CD14-positive monocyte (primary cell): Measurements from ENCODE around the gene MLXIP. TPM values are rescaled to one million over a fixed set of nuclear protein-coding genes. Genes with fewer than 3 reads are reported as not detected.

Experiments
- DNase-seq, 3 donors: peaks; one replicate each; pipeline ENCODE4 v3.0.0-alpha.2; 2011 to 2022
- H2AFZ ChIP-seq: 2 replicates; pipeline ENCODE4 v1.6.0; 2012; ENCODE audit warnings: mild to moderate bottlenecking, low read depth, low read length, inconsistent platforms; ENCODE audit not compliant: insufficient read depth, poor library complexity, severe bottlenecking
- H3K27ac ChIP-seq, 2 donors: 1 replicate in 1 of 2; 2 replicates in 1 of 2; pipeline ENCODE4 v1.5.1; 2012 to 2013; ENCODE audit warnings: low read length in 2 of 2, control low read depth in 1 of 2, inconsistent platforms in 1 of 2, low read depth in 1 of 2, mild to moderate bottlenecking in 1 of 2
- H3K27me3 ChIP-seq, 2 donors: one replicate each; pipeline versions ENCODE4 v1.6.0 to v1.6.1; 2011 to 2013; ENCODE audit warnings: low read length in 2 of 2; ENCODE audit not compliant: control insufficient read depth in 2 of 2, insufficient read depth in 2 of 2
- H3K36me3 ChIP-seq, 2 donors: replicated peaks in 1 of 2; 1 replicate in 1 of 2; 2 replicates in 1 of 2; pipeline versions ENCODE4 v1.5.1 to v1.6.1; 2012 to 2013; ENCODE audit warnings: low read length in 2 of 2, control low read depth in 1 of 2, inconsistent platforms in 1 of 2, mild to moderate bottlenecking in 1 of 2; ENCODE audit not compliant: insufficient read depth in 2 of 2, control insufficient read depth in 1 of 2
- H3K4me1 ChIP-seq, 2 donors: 1 replicate in 1 of 2; 2 replicates in 1 of 2; pipeline versions ENCODE4 v1.5.1 to v1.6.1; 2012 to 2013; ENCODE audit warnings: low read length in 2 of 2, control low read depth in 1 of 2, inconsistent platforms in 1 of 2, mild to moderate bottlenecking in 1 of 2, moderate library complexity in 1 of 2; ENCODE audit not compliant: insufficient read depth in 2 of 2, control insufficient read depth in 1 of 2
- H3K4me2 ChIP-seq: replicated peaks from 2 replicates; pipeline ENCODE3; 2012; ENCODE audit warnings: low read length, moderate library complexity, mild to moderate bottlenecking; ENCODE audit not compliant: poor library complexity, severe bottlenecking; ENCODE audit errors: extremely low read depth
- H3K4me3 ChIP-seq, 3 experiments: fragments of 200-600 bp in 1 of 3; sonication (generic) in 1 of 3; replicated peaks in 1 of 3; 1 replicate in 2 of 3; 2 replicates in 1 of 3; pipeline ENCODE4 v1.5.1; 2011 to 2013; ENCODE audit warnings: low read length in 3 of 3, mild to moderate bottlenecking in 3 of 3, control low read depth in 2 of 3, low read depth in 2 of 3, inconsistent platforms in 1 of 3, moderate library complexity in 1 of 3
- H3K79me2 ChIP-seq: 2 replicates; pipeline ENCODE4 v1.6.0; 2012; ENCODE audit warnings: mild to moderate bottlenecking, control low read depth, inconsistent platforms, low read length, moderate library complexity; ENCODE audit not compliant: insufficient read depth
- H3K9ac ChIP-seq: 2 replicates; pipeline ENCODE4 v1.6.0; 2017; ENCODE audit warnings: low read length, mild to moderate bottlenecking; ENCODE audit not compliant: insufficient read depth, poor library complexity, severe bottlenecking
- H3K9me3 ChIP-seq, 2 donors: replicated peaks in 1 of 2; 1 replicate in 1 of 2; 2 replicates in 1 of 2; pipeline versions ENCODE4 v1.5.1 to v1.6.1; 2012 to 2013; ENCODE audit warnings: low read length in 2 of 2, control low read depth in 1 of 2; ENCODE audit not compliant: control insufficient read depth in 1 of 2, insufficient read depth in 1 of 2
- H4K20me1 ChIP-seq: 2 replicates; pipeline ENCODE4 v1.6.0; 2012; ENCODE audit warnings: mild to moderate bottlenecking, low read length, control low read depth, moderate library complexity; ENCODE audit not compliant: insufficient read depth
- H3K27ac Mint-ChIP-seq, 7 donors: one replicate each; pipeline ENCODE4 v1.8.0; 2020; ENCODE audit warnings: mild to moderate bottlenecking in 7 of 7, mixed read lengths in 7 of 7, moderate library complexity in 6 of 7, inconsistent platforms in 2 of 7
- H3K27me3 Mint-ChIP-seq, 3 donors: one replicate each; pipeline ENCODE4 v1.8.0; 2021 to 2022; ENCODE audit warnings: low read depth in 3 of 3, mild to moderate bottlenecking in 3 of 3, mixed read lengths in 3 of 3, moderate library complexity in 3 of 3, inconsistent platforms in 1 of 3
- H3K36me3 Mint-ChIP-seq, 2 donors: one replicate each; pipeline ENCODE4 v1.8.0; 2020; ENCODE audit warnings: mixed read lengths in 2 of 2, inconsistent platforms in 1 of 2, mild to moderate bottlenecking in 1 of 2
- H3K4me1 Mint-ChIP-seq: one replicate; pipeline ENCODE4 v1.8.0; 2020; ENCODE audit warnings: mild to moderate bottlenecking, mixed read lengths
- H3K4me3 Mint-ChIP-seq, 2 donors: one replicate each; pipeline ENCODE4 v1.8.0; 2020; ENCODE audit warnings: mild to moderate bottlenecking in 2 of 2, mixed read lengths in 2 of 2, moderate library complexity in 1 of 2
- H3K9me3 Mint-ChIP-seq, 7 donors: one replicate each; pipeline ENCODE4 v1.8.0; 2020 to 2022; ENCODE audit warnings: mixed read lengths in 7 of 7, mild to moderate bottlenecking in 6 of 7, moderate library complexity in 6 of 7, inconsistent platforms in 2 of 7
- CTCF ChIP-seq: fragments of 200-600 bp; IDR thresholded peaks from one replicate; pipeline ENCODE4 v1.8.0; 2022; ENCODE audit warnings: antibody characterized with exemption, mild to moderate bottlenecking
- WGBS: methylation state at CpG from one replicate; pipeline ENCODE4 v1.1.5; 2013; ENCODE audit warnings: missing lambda C conversion rate; ENCODE audit not compliant: insufficient coverage; 5-methylcytosine and 5-hydroxymethylcytosine counted together
- intact Hi-C, 2 donors: fragments of 100-400 bp; cut with micrococcal nuclease; formaldehyde crosslinking; loops; one replicate each; pipeline versions ENCODE4 v1.15.0 to v1.15.1; 2023
- polyA plus RNA-seq, 3 donors: library from polyadenylated mRNA; depleted of rRNA in 1 of 3; unstranded in 2 of 3; stranded (reverse) in 1 of 3; fragments of 300-500 nt in 2 of 3; fragments of >200 nt in 1 of 3; fragmentation: Illumina TruSeq in 2 of 3; gene quantifications; 1 replicate in 2 of 3; 2 replicates in 1 of 3; pipeline ENCODE4 v1.2.3, GENCODE V29; 2012 to 2021

MLXIP gene
- polyA plus RNA-seq, 3 donors = 4.5 to 44.8 (median 4.6) TPM

- Histone ChIP-seq H3K4me3 (no peak overlapping the region), H3K9me3 (no peaks in the 10 kb centered on the region), H3K4me2 (no peak overlapping the region), H3K27ac (no peak overlapping the region), H3K79me2 (peaks cover 97% of the 10 kb centered on the region), H2AFZ (no peak overlapping the region), H3K27me3 (no peaks in the 10 kb centered on the region), H4K20me1 (peaks cover 99% of the 10 kb centered on the region), H3K9ac (no peak overlapping the region), H3K36me3 (peaks cover 4 to 10% of the 10 kb centered on the region in 2 donors), H3K4me1 (peaks cover 58 to 59% of the 10 kb centered on the region in 2 donors)
- intact Hi-C loops = no loop called here
- TF ChIP-seq CTCF = no peak
- Mint-ChIP-seq H3K27me3 (no peaks in the 10 kb centered on the region), H3K4me3 (no peak overlapping the region), H3K4me1 (peaks cover 71% of the 10 kb centered on the region), H3K27ac (no peak overlapping the region), H3K36me3 (peaks cover 6 to 18% of the 10 kb centered on the region in 2 donors), H3K9me3 (no peaks in the 10 kb centered on the region)
- no CpG with 5 or more reads among the region's 1 CpG for WGBS
- DNase-seq = no peak
Observed at GRCh38 chr12:122100568-122100967, 22.0 kb downstream of the MLXIP start.

DNA sequence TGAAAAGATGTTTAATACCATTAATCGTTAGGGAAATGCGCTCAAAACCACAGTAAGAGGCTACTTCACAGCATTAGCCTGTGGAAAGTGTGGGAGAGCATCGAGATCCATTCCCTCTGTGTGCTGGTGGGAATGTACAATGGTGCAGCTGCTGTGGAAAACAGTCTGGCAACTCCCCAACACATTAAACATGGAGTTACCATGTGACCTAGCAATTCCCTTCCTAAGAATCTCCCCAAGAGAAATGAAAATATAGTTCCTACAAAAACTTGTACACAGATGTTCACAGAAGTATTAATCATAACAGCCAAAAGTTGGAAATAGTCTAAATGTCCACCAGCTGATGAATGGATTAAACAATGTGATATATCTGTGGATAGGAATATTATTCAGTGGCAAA, 23.8 kb downstream of the MLXIP start:
- H3K27ac ChIP-seq = no peak overlapping the region
- peaks cover 60 to 61% of the 10 kb centered on the region in 2 donors for H3K4me1 ChIP-seq
- H3K4me2 ChIP-seq = no peak overlapping the region
- no CpG with 5 or more reads among the region's 3 CpGs for WGBS
- H3K4me3 ChIP-seq = no peak overlapping the region
- H3K4me3 Mint-ChIP-seq = no peak overlapping the region
- H3K9me3 ChIP-seq = no peaks in the 10 kb centered on the region
- no peak for TF ChIP-seq CTCF
- DNase-seq = no peak
- peaks cover 0 to 3% (median 0%) of the 10 kb centered on the region in 7 donors for H3K9me3 Mint-ChIP-seq
- no peak overlapping the region for H3K27ac Mint-ChIP-seq
- no peak overlapping the region for H2AFZ ChIP-seq
- peaks cover 99% of the 10 kb centered on the region for H4K20me1 ChIP-seq
- peaks cover 71% of the 10 kb centered on the region for H3K4me1 Mint-ChIP-seq
- no peak overlapping the region for H3K9ac ChIP-seq
- peaks cover 8 to 19% of the 10 kb centered on the region in 2 donors for H3K36me3 Mint-ChIP-seq
- no peaks in the 10 kb centered on the region for H3K36me3 ChIP-seq
- peaks cover 97% of the 10 kb centered on the region for H3K79me2 ChIP-seq
- no peaks in the 10 kb centered on the region for H3K27me3 Mint-ChIP-seq
- no peaks in the 10 kb centered on the region for H3K27me3 ChIP-seq
- intact Hi-C loops = no loop called here
